Smooth muscle cell (in vitro differentiated cells): ENCODE data around the gene NKAIN2. TPM values are rescaled to one million over a fixed set of nuclear protein-coding genes. Genes with fewer than 3 reads are reported as not detected.

ENCODE experiments used
- DNase-seq: peaks from one replicate; lab custom pipeline; 2025; ENCODE audit not compliant: unreplicated experiment; lab: John Stamatoyannopoulos, UW
- H2AFZ ChIP-seq: fragments of 200-600 bp; sonication (generic); 2 replicates; pipeline ENCODE4 v1.6.0; 2016; ENCODE audit warnings: antibody characterized with exemption, low read depth, mild to moderate bottlenecking
- H3F3A ChIP-seq: fragments of 200-600 bp; sonication (generic); 2 replicates; pipeline ENCODE4 v1.6.0; 2017; ENCODE audit warnings: antibody characterized with exemption, low read depth
- H3K27ac ChIP-seq: fragments of 200-600 bp; sonication (generic); 2 replicates; pipeline ENCODE4 v1.5.1; 2016; ENCODE audit warnings: low read depth, mild to moderate bottlenecking
- H3K27me3 ChIP-seq: fragments of 200-600 bp; sonication (generic); 2 replicates; pipeline ENCODE4 v1.6.1; 2016; ENCODE audit warnings: low read depth, mild to moderate bottlenecking
- H3K36me3 ChIP-seq: fragments of 200-600 bp; sonication (generic); 2 replicates; pipeline ENCODE4 v1.5.1; 2016; ENCODE audit warnings: low read depth
- H3K4me1 ChIP-seq: fragments of 200-600 bp; sonication (generic); 2 replicates; pipeline ENCODE4 v1.5.1; 2016; ENCODE audit warnings: low read depth
- H3K4me2 ChIP-seq: fragments of 200-600 bp; sonication (generic); 2 replicates; pipeline ENCODE4 v1.6.0; 2016; ENCODE audit warnings: mild to moderate bottlenecking
- H3K4me3 ChIP-seq: fragments of 200-600 bp; sonication (generic); 2 replicates; pipeline ENCODE4 v1.5.1; 2016; ENCODE audit warnings: mild to moderate bottlenecking
- H3K79me2 ChIP-seq: fragments of 200-600 bp; sonication (generic); 2 replicates; pipeline ENCODE4 v1.6.0; 2016; ENCODE audit warnings: low read depth, mild to moderate bottlenecking
- H3K9ac ChIP-seq: fragments of 200-600 bp; sonication (generic); 2 replicates; pipeline ENCODE4 v1.6.0; 2016; ENCODE audit warnings: low read depth
- H3K9me3 ChIP-seq: fragments of 200-600 bp; sonication (generic); replicated peaks from 2 replicates; pipeline ENCODE4 v1.5.1; 2016; ENCODE audit warnings: low read depth
- H4K20me1 ChIP-seq: fragments of 200-600 bp; sonication (generic); 2 replicates; pipeline ENCODE4 v1.6.0; 2016; ENCODE audit warnings: low read depth
- CTCF ChIP-seq: fragments of 200-600 bp; sonication (generic); IDR thresholded peaks from 2 replicates; pipeline ENCODE4 v1.5.1; 2017; ENCODE audit warnings: borderline replicate concordance, mild to moderate bottlenecking, antibody characterized with exemption; ENCODE audit not compliant: insufficient read depth, poor library complexity, severe bottlenecking
- WGBS: methylation state at CpG from one replicate; pipeline ENCODE4 v1.1.7; 2016; ENCODE audit warnings: low lambda C conversion rate; 5-methylcytosine and 5-hydroxymethylcytosine counted together
- polyA plus RNA-seq: library from polyadenylated mRNA; unstranded; fragments of >200 nt; fragmentation: Nextera tagmentation; extraction: Ambion mirVana; gene quantifications from 2 replicates; pipeline ENCODE4 v1.2.1, GENCODE V29; 2016
- total RNA-seq: library from RNA; depleted of rRNA; stranded (reverse); fragments of >200 nt; gene quantifications from 2 replicates; pipeline ENCODE4 v1.2.3, GENCODE V29; 2014

Gene NKAIN2
- total and polyA plus RNA-seq, 2 experiments from 2014 or later = 0.09 TPM; not detected in 1

- H3K27me3 ChIP-seq = peaks cover 9% of the 10 kb centered on the region
- no peaks in the 10 kb centered on the region for H3K9me3 ChIP-seq
- H2AFZ ChIP-seq = no peak overlapping the region
- no peaks in the 10 kb centered on the region for H4K20me1 ChIP-seq
- H3F3A ChIP-seq = no peaks in the 10 kb centered on the region
- H3K36me3 ChIP-seq = no peaks in the 10 kb centered on the region
- H3K9ac ChIP-seq = no peak overlapping the region
- H3K4me1 ChIP-seq = no peaks in the 10 kb centered on the region
- no peak overlapping the region for H3K4me3 ChIP-seq
- WGBS = 65% methylated on average over 1 of the region's 1 CpG
- no peak overlapping the region for H3K27ac ChIP-seq
- no peaks in the 10 kb centered on the region for H3K79me2 ChIP-seq
- no peak for DNase-seq
- TF ChIP-seq CTCF = no peak
- H3K4me2 ChIP-seq = no peak overlapping the region
Measured at GRCh38 chr6:124769811-124770544, 966.3 kb downstream of the NKAIN2 start.

- Histone ChIP-seq H3F3A (no peaks in the 10 kb centered on the region), H3K4me1 (no peaks in the 10 kb centered on the region), H2AFZ (no peak overlapping the region), H3K9me3 (no peaks in the 10 kb centered on the region), H4K20me1 (no peaks in the 10 kb centered on the region), H3K4me3 (no peak overlapping the region), H3K9ac (no peak overlapping the region), H3K27me3 (peaks cover 3% of the 10 kb centered on the region), H3K4me2 (no peak overlapping the region), H3K36me3 (no peaks in the 10 kb centered on the region), H3K27ac (no peak overlapping the region), H3K79me2 (no peaks in the 10 kb centered on the region)
- 81% methylated on average over 3 of the region's 3 CpGs for WGBS
- TF ChIP-seq CTCF = no peak
- DNase-seq = no peak
Measured at GRCh38 chr6:124770784-124771183, 967.1 kb downstream of the NKAIN2 start.

- no peak for DNase-seq
- 89% methylated on average over 3 of the region's 3 CpGs for WGBS
- no peaks in the 10 kb centered on the region for H3K9me3 ChIP-seq
Measured at GRCh38 chr6:124772733-124773319, 969.2 kb downstream of the NKAIN2 start.

More at GRCh38 chr6:124772733-124773319, 969.2 kb downstream of the NKAIN2 start:
- Histone ChIP-seq H3K4me2 (no peak overlapping the region), H3K4me3 (no peak overlapping the region), H4K20me1 (no peaks in the 10 kb centered on the region), H3K27ac (no peak overlapping the region), H2AFZ (no peak overlapping the region), H3K36me3 (no peaks in the 10 kb centered on the region), H3F3A (no peaks in the 10 kb centered on the region), H3K79me2 (no peaks in the 10 kb centered on the region), H3K4me1 (no peaks in the 10 kb centered on the region), H3K9ac (no peak overlapping the region), H3K27me3 (peaks cover 8% of the 10 kb centered on the region)
- TF ChIP-seq CTCF = no peak
